ENCODE results near the gene AXDND1.
"Not testable (repeated sequence)": the region's sequence is repeated elsewhere in the genome, so short reads cannot be mapped to it uniquely, and the experiment has no call there.

Gene AXDND1

GRCh38 chr1:179365342-179366092 is at the start of gene AXDND1:
AXDND1 (plus strand) TSS chr1:179365971; CDS start chr1:179366510, 539 bp downstream.
- DNase-seq: peak; percentile 43 to 77

- no peak for DNase-seq
These were observed 47.3 kb upstream of the AXDND1 start for GRCh38 chr1:179318491-179318890.

- no peak for DNase-seq
These were observed 44.1 kb upstream of the AXDND1 start for GRCh38 chr1:179321533-179322216.

- DNase-seq: no peak
These were observed 43.2 kb upstream of the AXDND1 start for GRCh38 chr1:179322557-179322956.

GRCh38 chr1:179323436-179323835 is 42.3 kb upstream of the AXDND1 start:
- no peak for DNase-seq

- DNase-seq: no peak
These were observed 39.9 kb upstream of the AXDND1 start for GRCh38 chr1:179325836-179326235.

- DNase-seq: no peak
These were observed 39.0 kb upstream of the AXDND1 start for GRCh38 chr1:179326746-179327145.

- DNase-seq: no peak
These were observed 38.6 kb upstream of the AXDND1 start for GRCh38 chr1:179327196-179327595.

- no peak for DNase-seq
These were observed 38.1 kb upstream of the AXDND1 start for GRCh38 chr1:179327679-179328078.

GRCh38 chr1:179329862-179330261 is 35.9 kb upstream of the AXDND1 start:
- no peak for DNase-seq

GRCh38 chr1:179334440-179334839 is 31.3 kb upstream of the AXDND1 start:
- DNase-seq: no peak

- no peak for DNase-seq
These were observed 28.5 kb upstream of the AXDND1 start for GRCh38 chr1:179337288-179337687.

GRCh38 chr1:179337942-179338560 is 27.7 kb upstream of the AXDND1 start:
- no peak for DNase-seq

- DNase-seq: no peak
These were observed 24.9 kb upstream of the AXDND1 start for GRCh38 chr1:179340918-179341317.

- no peak for DNase-seq
These were observed 23.7 kb upstream of the AXDND1 start for GRCh38 chr1:179341943-179342547.

- no peak for DNase-seq
These were observed 22.9 kb upstream of the AXDND1 start for GRCh38 chr1:179342740-179343404.

- DNase-seq: no peak
These were observed 14.5 kb upstream of the AXDND1 start for GRCh38 chr1:179351281-179351680.

GRCh38 chr1:179352236-179352635 is 13.5 kb upstream of the AXDND1 start:
- DNase-seq: no peak

GRCh38 chr1:179353546-179353945 is 12.2 kb upstream of the AXDND1 start:
- DNase-seq: no peak

- DNase-seq: not testable (repeated sequence)
These were observed 4.1 kb upstream of the AXDND1 start for GRCh38 chr1:179361631-179362030.

GRCh38 chr1:179366093-179366800 is 476 bp downstream of the AXDND1 start:
- no peak for DNase-seq

GRCh38 chr1:179369751-179370341 is 4.1 kb downstream of the AXDND1 start:
- peak; percentile 8 to 76 for DNase-seq

Data from SW 1271 (cell line).